ACC112 (cell line): ENCODE results near the gene ROR1.

Source experiments
- H2AFZ ChIP-seq: fragments of 200-600 bp; sonication (generic); one replicate; pipeline ENCODE4 v1.6.0; 2017; ENCODE audit warnings: antibody characterized with exemption, low read length; ENCODE audit not compliant: unreplicated experiment
- H3K27ac ChIP-seq: fragments of 200-600 bp; sonication (generic); 2 replicates; pipeline ENCODE4 v1.5.1; 2014; ENCODE audit warnings: low read depth, mild to moderate bottlenecking, antibody characterized with exemption, low read length, moderate library complexity
- H3K27me3 ChIP-seq: fragments of 200-600 bp; sonication (generic); 2 replicates; pipeline ENCODE4 v1.6.1; 2014; ENCODE audit warnings: mild to moderate bottlenecking, antibody characterized with exemption, low read length, moderate library complexity, mixed read lengths; ENCODE audit not compliant: insufficient read depth
- H3K36me3 ChIP-seq: fragments of 200-600 bp; sonication (generic); 2 replicates; pipeline ENCODE4 v1.6.1; 2016; ENCODE audit warnings: mild to moderate bottlenecking, antibody characterized with exemption, low read length, moderate library complexity, mixed read lengths; ENCODE audit not compliant: insufficient read depth
- H3K4me1 ChIP-seq: fragments of 200-600 bp; sonication (generic); one replicate; pipeline ENCODE4 v1.6.1; 2016; ENCODE audit warnings: low read length, mixed read lengths; ENCODE audit not compliant: insufficient read depth, unreplicated experiment, control insufficient read depth
- H3K4me3 ChIP-seq: fragments of 200-600 bp; sonication (generic); 2 replicates; pipeline ENCODE4 v1.5.1; 2014; ENCODE audit warnings: mild to moderate bottlenecking, low read depth, low read length
- H3K79me2 ChIP-seq: fragments of 200-600 bp; sonication (generic); one replicate; pipeline ENCODE4 v1.6.0; 2016; ENCODE audit warnings: low read length; ENCODE audit not compliant: control insufficient read depth, unreplicated experiment, insufficient read depth

ROR1 gene

DNA sequence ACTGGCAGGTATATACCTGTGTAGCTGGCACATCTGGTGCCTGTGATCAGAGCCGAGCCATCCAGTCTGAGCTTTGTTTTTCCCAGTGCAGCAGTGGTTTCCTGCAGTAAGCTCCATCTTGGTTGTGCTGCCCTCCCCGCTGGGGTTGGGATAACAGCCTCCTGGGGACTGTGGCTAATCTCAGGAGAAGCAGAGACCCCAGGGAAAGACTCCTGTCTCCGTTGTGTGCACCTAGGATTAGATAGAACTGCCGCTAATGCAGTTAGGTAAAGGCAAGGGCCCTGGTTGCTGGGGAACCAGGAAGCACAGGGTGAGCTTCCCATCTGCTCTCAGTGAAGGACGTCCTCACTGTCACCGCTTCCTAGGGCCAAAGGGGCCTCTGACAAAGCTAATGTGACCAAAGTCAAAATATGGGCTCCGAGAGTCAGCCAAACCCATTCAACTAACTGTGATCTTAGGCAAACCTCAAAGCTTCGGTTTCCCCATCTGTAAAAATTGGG, 20.0 kb downstream of the ROR1 start:
- H3K27me3 ChIP-seq: no peaks in the 10 kb centered on the region
- H3K4me1 ChIP-seq: peaks cover 8% of the 10 kb centered on the region
- peaks cover 10% of the 10 kb centered on the region for H3K79me2 ChIP-seq
- no peak overlapping the region for H3K4me3 ChIP-seq
- no peak overlapping the region for H3K27ac ChIP-seq
- no peak overlapping the region for H2AFZ ChIP-seq
- H3K36me3 ChIP-seq: no peaks in the 10 kb centered on the region

DNA sequence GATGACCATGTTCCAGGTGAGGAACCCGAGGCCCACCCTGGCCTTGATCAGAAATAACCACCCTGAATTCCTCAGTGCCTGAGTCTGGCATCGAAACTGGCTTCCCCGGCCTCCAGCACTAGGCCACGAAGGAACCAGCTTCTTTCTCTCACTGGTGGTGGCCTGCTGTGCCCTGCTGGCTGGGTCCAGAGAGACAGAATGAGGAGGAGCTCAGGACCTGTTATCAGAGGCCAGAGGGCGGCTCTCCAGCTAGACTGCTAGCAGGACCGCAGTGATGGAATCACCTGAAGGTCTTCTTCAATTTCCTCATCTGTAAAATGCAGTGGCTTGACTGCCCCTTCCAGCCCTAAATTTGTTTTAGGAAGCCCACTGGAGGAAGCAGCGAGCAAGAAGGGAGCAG, 20.5 kb downstream of the ROR1 start:
- no peaks in the 10 kb centered on the region for H3K27me3 ChIP-seq
- H2AFZ ChIP-seq: no peak overlapping the region
- no peak overlapping the region for H3K27ac ChIP-seq
- peaks cover 8% of the 10 kb centered on the region for H3K4me1 ChIP-seq
- H3K79me2 ChIP-seq: peaks cover 15% of the 10 kb centered on the region
- no peak overlapping the region for H3K4me3 ChIP-seq
- H3K36me3 ChIP-seq: no peaks in the 10 kb centered on the region

DNA sequence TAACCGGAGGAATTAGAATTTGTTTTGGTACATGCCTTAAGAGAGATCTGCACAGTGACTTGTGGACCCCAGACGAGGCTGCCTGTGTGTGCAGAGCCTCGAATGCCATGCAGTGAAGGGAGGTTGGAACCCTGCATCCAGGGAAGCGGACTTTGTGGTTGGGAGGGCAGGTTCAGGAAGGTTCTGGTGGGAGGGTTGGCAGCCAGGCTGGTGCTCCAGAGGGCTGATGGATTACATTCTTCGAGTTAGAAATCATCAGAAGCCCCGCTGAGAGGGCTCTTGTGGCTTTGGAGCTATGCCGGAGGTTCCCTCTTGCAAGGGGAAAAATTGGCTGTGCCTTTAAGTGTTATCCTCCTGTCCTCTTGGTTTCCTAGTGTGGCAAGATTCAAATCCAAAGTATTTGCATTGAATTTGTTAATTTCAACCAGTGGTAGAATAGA, 21.1 kb downstream of the ROR1 start:
- Histone ChIP-seq H3K79me2 (peaks cover 17% of the 10 kb centered on the region), H3K27me3 (no peaks in the 10 kb centered on the region), H3K36me3 (no peaks in the 10 kb centered on the region), H3K4me3 (no peak overlapping the region), H3K4me1 (peaks cover 8% of the 10 kb centered on the region), H3K27ac (no peak overlapping the region), H2AFZ (no peak overlapping the region)

DNA sequence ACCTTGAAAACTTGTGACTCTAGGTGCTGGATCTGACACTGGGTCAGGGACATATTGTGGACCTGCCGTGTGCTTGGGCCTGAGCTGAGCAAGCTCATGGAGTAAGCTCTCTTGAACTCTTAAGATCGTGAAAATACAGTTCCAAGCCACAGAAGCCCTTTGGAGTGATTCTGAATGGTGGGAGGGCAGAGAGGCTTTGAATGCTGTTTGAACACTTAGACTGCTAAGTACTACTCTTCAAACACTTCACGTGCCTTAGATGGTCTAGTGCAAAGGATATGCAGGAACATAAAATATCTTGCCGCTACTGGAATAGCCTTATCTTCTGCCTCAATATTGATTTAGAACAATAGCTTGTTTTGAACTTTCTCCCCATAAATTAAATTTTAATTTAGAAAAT, 21.6 kb downstream of the ROR1 start:
- Histone ChIP-seq H3K79me2 (peaks cover 20% of the 10 kb centered on the region), H3K27me3 (no peaks in the 10 kb centered on the region), H2AFZ (no peak overlapping the region), H3K27ac (no peak overlapping the region), H3K4me1 (peaks cover 8% of the 10 kb centered on the region), H3K4me3 (no peak overlapping the region), H3K36me3 (no peaks in the 10 kb centered on the region)

DNA sequence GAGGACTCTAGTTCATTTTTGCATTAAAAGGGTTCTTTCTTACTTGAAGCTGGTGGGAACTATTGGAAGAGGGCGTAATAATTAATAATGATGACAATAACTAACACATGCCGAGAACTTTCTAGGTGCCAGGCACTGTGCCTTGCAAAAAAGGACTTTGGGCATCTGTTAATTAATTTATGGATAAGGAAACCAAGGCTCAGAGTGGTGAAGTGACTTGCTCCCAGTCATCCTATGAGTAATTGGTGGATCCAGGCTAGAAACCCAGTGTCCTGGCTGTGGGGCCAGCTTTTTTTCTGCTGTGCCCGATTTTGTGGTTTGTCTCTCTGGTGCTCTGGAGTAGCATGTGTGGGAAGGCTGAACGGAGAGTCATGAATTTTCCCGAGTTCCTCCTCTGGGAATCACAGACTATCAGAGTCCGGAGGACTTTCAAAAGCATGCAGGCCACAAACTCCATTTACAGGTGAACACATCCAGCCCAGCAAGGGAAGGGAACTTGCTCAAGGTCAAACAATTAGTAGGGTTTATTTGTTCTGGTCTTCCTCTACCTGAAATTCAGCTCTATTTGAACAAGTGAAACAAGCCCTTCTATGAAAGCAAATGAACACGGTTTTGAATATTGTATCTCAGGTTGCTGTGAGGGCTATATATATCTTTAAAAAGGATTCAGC, 23.4 kb downstream of the ROR1 start:
- H3K4me1 ChIP-seq: peaks cover 8% of the 10 kb centered on the region
- H3K4me3 ChIP-seq: no peak overlapping the region
- H3K79me2 ChIP-seq: peaks cover 27% of the 10 kb centered on the region
- H3K27me3 ChIP-seq: no peaks in the 10 kb centered on the region
- H2AFZ ChIP-seq: no peak overlapping the region
- H3K36me3 ChIP-seq: no peaks in the 10 kb centered on the region
- H3K27ac ChIP-seq: no peak overlapping the region

DNA sequence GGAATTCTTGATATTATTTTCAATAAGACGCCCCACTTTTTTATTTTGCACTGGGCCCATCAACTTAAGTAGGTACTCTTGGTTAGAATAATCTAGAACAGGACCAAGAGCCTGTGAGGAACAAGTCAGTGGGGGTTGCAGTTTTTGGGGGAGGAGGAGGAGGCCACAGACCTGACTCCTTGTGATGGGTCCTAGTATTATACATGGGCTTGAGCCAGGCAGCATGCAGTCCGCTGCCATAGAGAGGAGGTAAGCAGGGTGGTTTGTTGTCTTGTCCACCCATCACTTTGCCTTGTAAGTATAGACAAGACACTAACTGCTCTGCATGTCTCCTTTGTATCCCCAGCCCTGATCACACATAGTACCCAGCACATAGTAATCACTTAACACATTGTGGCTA, 24.5 kb downstream of the ROR1 start:
- H3K36me3 ChIP-seq: no peaks in the 10 kb centered on the region
- peaks cover 8% of the 10 kb centered on the region for H3K4me1 ChIP-seq
- H3K4me3 ChIP-seq: no peak overlapping the region
- no peak overlapping the region for H2AFZ ChIP-seq
- H3K27me3 ChIP-seq: no peaks in the 10 kb centered on the region
- H3K27ac ChIP-seq: no peak overlapping the region
- H3K79me2 ChIP-seq: peaks cover 24% of the 10 kb centered on the region

DNA sequence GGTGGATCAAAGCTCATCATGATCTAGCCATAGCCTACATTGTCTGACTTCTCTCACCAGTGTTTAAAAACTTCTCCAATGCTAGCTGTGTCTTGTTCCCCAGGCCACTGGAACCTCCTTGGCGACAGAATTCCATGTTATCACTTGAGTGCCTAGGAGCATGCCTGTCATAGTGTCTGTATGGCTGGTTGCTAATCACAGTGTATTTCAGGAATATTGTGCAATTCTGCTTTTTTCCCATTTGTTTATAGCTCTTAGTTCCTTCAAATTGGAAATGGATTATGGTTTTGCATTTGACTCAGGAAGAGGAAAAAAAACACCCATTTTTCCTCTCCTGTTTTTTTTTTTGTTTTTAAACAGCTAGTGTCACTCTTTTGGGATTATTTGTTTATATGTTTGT, 25.5 kb downstream of the ROR1 start:
- Histone ChIP-seq H3K36me3 (no peaks in the 10 kb centered on the region), H3K4me1 (peaks cover 8% of the 10 kb centered on the region), H3K27ac (no peak overlapping the region), H3K4me3 (no peak overlapping the region), H3K79me2 (peaks cover 24% of the 10 kb centered on the region), H2AFZ (no peak overlapping the region), H3K27me3 (no peaks in the 10 kb centered on the region)

DNA sequence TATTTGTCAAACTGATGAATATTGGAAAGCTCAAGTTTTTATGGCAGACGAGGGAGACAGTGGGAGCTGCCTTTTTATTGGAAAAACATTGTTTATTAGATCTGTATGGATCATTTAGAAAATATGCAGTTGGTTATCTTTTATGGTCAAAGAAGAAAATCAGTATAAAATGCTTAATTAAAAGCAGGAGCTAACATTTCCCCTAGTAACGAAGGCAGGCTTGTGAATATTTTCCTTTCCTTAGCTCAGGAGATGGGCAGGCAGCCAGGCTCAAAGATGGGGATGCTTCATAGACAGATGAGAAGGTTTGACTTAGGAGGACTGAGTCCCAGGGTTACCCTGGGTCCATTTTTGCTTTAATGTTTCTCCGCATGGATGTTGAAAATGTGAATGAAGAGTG, 26.0 kb downstream of the ROR1 start:
- peaks cover 24% of the 10 kb centered on the region for H3K79me2 ChIP-seq
- no peaks in the 10 kb centered on the region for H3K36me3 ChIP-seq
- H3K27ac ChIP-seq: no peak overlapping the region
- peaks cover 8% of the 10 kb centered on the region for H3K4me1 ChIP-seq
- H3K27me3 ChIP-seq: no peaks in the 10 kb centered on the region
- H3K4me3 ChIP-seq: no peak overlapping the region
- H2AFZ ChIP-seq: no peak overlapping the region

DNA sequence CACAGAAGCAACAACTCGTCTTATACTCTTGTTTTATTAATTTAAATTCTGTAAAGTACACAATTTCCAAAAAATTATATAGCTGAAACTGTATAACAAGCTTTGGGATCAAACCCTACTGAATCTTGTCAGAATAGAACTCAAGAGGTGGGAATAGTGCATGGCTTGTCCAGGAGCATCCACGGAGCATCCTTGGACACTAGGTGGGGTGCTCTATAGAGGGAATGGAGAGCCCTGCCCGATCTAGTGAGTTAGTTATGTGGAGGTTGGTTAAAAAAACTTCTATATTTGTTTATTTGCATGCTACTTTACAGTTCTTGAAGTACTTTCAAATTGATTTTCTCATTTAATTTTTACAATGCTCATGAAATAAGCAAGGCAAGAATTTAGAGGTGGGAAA, 28.3 kb downstream of the ROR1 start:
- H3K79me2 ChIP-seq: peaks cover 24% of the 10 kb centered on the region
- peaks cover 5% of the 10 kb centered on the region for H3K4me1 ChIP-seq
- H3K27me3 ChIP-seq: no peaks in the 10 kb centered on the region
- no peak overlapping the region for H3K4me3 ChIP-seq
- no peaks in the 10 kb centered on the region for H3K36me3 ChIP-seq
- no peak overlapping the region for H3K27ac ChIP-seq
- H2AFZ ChIP-seq: no peak overlapping the region

DNA sequence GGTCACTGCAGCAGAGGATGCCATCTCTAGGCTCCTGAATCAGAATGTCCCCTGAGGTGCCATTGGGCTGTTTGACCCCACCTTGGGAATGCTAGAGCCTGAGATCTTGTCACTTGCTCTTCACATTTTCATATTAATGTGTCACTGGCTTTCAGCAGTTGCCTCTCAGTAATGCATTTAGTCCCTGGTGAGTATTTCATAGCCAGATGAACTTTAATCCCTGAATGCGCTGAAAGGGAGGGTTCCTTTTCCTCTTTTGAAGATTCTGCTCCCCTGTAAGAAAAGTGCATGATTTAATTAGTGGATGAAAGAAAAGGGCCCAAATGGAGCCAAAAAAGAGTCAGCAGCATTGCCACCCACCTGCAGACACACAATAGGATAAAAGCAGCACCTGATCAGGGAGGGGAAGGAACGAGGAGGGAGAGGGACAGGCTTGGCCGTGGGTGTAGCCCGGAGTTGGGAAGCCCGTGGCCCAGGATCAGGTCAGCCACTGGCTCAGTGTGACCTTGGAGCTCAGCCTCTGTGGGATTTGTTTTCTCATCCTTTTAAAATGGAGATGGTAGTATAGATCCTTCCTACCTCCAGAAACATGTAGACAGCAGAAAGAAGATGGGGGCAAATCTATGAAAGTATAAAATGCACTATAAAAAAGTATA, 31.1 kb downstream of the ROR1 start:
- Histone ChIP-seq H3K79me2 (peaks cover 14% of the 10 kb centered on the region), H2AFZ (no peak overlapping the region), H3K27me3 (no peaks in the 10 kb centered on the region), H3K27ac (no peak overlapping the region), H3K36me3 (no peaks in the 10 kb centered on the region), H3K4me1 (no peaks in the 10 kb centered on the region), H3K4me3 (no peak overlapping the region)

DNA sequence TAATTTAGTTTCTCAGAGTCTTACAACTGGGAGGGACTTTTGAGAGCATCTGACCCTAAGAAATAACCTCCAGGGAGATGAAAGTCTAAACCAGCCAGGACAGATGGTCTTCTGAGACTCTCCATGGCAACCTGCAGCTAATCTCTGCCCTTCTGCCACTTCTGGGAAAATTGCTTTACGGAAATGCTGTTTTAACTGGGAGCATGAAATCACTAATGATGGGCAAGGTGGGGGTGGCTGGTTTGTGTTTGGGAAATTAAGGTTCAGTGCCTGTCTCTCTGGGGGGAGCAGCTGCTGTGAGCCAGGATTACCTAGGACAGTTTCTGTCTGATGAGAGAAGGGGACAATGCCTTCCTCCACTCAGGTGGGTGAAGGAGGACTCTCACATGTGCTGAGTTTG, 33.2 kb downstream of the ROR1 start:
- Histone ChIP-seq H3K27ac (no peak overlapping the region), H3K4me3 (no peak overlapping the region), H2AFZ (no peak overlapping the region), H3K36me3 (no peaks in the 10 kb centered on the region), H3K4me1 (no peaks in the 10 kb centered on the region), H3K27me3 (no peaks in the 10 kb centered on the region), H3K79me2 (peaks cover 5% of the 10 kb centered on the region)
